Neural progenitor cell (in vitro differentiated cells): ENCODE results near the gene XPO4. TPM values are rescaled to one million over a fixed set of nuclear protein-coding genes. Genes with fewer than 3 reads are reported as not detected.

Source experiments
- DNase-seq: peaks from one replicate; pipeline ENCODE4 v3.0.0-alpha.2; 2016; ENCODE audit warnings: low spot score
- H2AFZ ChIP-seq: fragments of 200-600 bp; sonication (generic); replicated peaks from 2 replicates; pipeline ENCODE4 v1.6.1; 2016; ENCODE audit warnings: antibody characterized with exemption
- H3F3A ChIP-seq: fragments of 200-600 bp; sonication (generic); 2 replicates; pipeline ENCODE4 v1.6.1; 2016; ENCODE audit warnings: antibody characterized with exemption, low read depth
- H3K27ac ChIP-seq: fragments of 200-600 bp; sonication (generic); 2 replicates; pipeline ENCODE4 v1.5.1; 2016; ENCODE audit warnings: mild to moderate bottlenecking
- H3K27me3 ChIP-seq: fragments of 200-600 bp; sonication (generic); 2 replicates; pipeline ENCODE4 v1.6.1; 2016; ENCODE audit warnings: mild to moderate bottlenecking, moderate library complexity
- H3K36me3 ChIP-seq: fragments of 200-600 bp; sonication (generic); 2 replicates; pipeline ENCODE4 v1.5.1; 2016
- H3K4me1 ChIP-seq: fragments of 200-600 bp; sonication (generic); 2 replicates; pipeline ENCODE4 v1.6.1; 2016; ENCODE audit warnings: mixed run types
- H3K4me2 ChIP-seq: fragments of 200-600 bp; sonication (generic); 2 replicates; pipeline ENCODE4 v1.6.1; 2016
- H3K4me3 ChIP-seq: fragments of 200-600 bp; sonication (generic); 2 replicates; pipeline ENCODE4 v1.5.1; 2016
- H3K79me2 ChIP-seq: fragments of 200-600 bp; sonication (generic); 2 replicates; pipeline ENCODE4 v1.6.1; 2016; ENCODE audit warnings: low read depth
- H3K9ac ChIP-seq: fragments of 200-600 bp; sonication (generic); 2 replicates; pipeline ENCODE4 v1.6.1; 2016
- H3K9me3 ChIP-seq: fragments of 200-600 bp; sonication (generic); 2 replicates; pipeline ENCODE4 v1.5.1; 2016; ENCODE audit warnings: low read depth
- H4K20me1 ChIP-seq: fragments of 200-600 bp; sonication (generic); 2 replicates; pipeline ENCODE4 v1.6.1; 2016; ENCODE audit warnings: low read depth
- H3K27ac Mint-ChIP-seq: 3 replicates; pipeline ENCODE4 v1.8.0; 2021; ENCODE audit warnings: mixed read lengths
- H3K27me3 Mint-ChIP-seq: 2 replicates; pipeline ENCODE4 v1.8.0; 2022; ENCODE audit warnings: low read depth, mild to moderate bottlenecking, inconsistent platforms, moderate library complexity, mixed read lengths; ENCODE audit not compliant: insufficient read depth
- H3K36me3 Mint-ChIP-seq: 3 replicates; pipeline ENCODE4 v1.8.0; 2021; ENCODE audit warnings: mixed read lengths
- H3K4me1 Mint-ChIP-seq: 3 replicates; pipeline ENCODE4 v1.8.0; 2021; ENCODE audit warnings: mixed read lengths
- H3K4me3 Mint-ChIP-seq: 3 replicates; pipeline ENCODE4 v1.8.0; 2021; ENCODE audit warnings: mild to moderate bottlenecking, moderate library complexity, mixed read lengths
- H3K9me3 Mint-ChIP-seq: 3 replicates; pipeline ENCODE4 v1.8.0; 2020; ENCODE audit warnings: mixed read lengths
- EZH2 ChIP-seq: fragments of 200-600 bp; sonication (generic); IDR thresholded peaks from 2 replicates; pipeline ENCODE4 v1.6.1; 2017; ENCODE audit warnings: antibody characterized with exemption, mild to moderate bottlenecking, moderate library complexity
- EZH2phosphoT487 ChIP-seq: fragments of 200-600 bp; sonication (generic); IDR thresholded peaks from 2 replicates; pipeline ENCODE4 v1.6.1; 2017; ENCODE audit warnings: antibody characterized with exemption
- total RNA-seq: library from RNA; depleted of rRNA; stranded (reverse); fragments of >200 nt; gene quantifications from 2 replicates; pipeline ENCODE4 v1.2.3, GENCODE V29; 2015; ENCODE audit warnings: low replicate concordance
- TF ChIP-seq, protein P1 (sequence below): fragments of 200-600 bp; sonication (generic); IDR thresholded peaks from 2 replicates; pipeline ENCODE4 v1.5.1; 2017; ENCODE audit warnings: antibody characterized with exemption, mild to moderate bottlenecking

XPO4 gene
- total RNA-seq, 1 donor from 2014 or later: 44.9 TPM

DNA sequence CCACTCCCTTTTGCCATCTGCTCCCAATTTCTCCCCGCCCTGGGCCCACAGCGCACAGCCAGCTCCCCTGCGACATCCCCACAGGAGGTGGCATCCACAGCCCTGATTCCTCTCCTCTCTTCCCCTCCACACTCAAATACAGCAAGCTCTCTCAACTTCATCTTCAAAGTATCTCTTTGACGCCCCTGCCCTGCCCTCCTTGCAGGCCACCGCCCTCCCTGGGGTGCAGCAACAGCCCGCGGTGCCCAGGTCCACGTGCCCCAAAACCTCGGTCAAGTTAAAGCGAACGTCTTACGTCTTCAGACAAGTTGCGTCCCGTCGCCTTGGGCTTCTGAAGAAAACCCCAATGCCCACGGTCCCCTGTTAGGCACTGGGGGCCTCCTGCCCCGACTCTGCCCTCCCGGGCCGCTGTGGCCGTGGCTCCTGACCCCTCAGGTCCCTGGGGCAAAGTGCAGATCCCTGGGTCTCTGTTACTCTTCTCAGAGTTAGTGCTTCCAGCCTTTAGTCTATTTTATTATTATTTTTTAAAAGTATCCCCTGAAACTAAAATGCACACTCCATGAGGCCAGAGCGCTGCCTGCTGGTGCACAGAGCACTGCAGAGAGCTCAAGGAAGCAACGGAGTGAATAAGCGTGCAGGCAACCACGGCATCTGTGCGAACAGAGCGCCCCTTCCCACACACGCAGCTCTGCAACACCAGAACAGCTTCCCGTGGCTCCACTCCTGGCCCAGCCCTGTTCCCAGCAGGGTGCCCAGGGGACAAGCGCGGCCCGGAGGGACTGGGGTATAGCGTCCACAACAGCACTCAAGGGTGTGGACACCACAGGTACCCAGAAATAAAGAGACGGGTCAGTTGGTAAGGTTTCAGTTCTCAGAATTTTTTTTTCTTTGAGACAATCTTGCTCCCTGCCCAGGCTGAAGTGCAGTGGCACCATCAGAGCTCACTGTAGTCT is 172.6 kb downstream of the XPO4 start:
- Mint-ChIP-seq H3K27ac (no peak overlapping the region), H3K4me1 (peaks cover 9% of the 10 kb centered on the region)
- TF ChIP-seq EZH2 (no peak), EZH2phosphoT487 (no peak)
- TF ChIP-seq, protein P1, sequence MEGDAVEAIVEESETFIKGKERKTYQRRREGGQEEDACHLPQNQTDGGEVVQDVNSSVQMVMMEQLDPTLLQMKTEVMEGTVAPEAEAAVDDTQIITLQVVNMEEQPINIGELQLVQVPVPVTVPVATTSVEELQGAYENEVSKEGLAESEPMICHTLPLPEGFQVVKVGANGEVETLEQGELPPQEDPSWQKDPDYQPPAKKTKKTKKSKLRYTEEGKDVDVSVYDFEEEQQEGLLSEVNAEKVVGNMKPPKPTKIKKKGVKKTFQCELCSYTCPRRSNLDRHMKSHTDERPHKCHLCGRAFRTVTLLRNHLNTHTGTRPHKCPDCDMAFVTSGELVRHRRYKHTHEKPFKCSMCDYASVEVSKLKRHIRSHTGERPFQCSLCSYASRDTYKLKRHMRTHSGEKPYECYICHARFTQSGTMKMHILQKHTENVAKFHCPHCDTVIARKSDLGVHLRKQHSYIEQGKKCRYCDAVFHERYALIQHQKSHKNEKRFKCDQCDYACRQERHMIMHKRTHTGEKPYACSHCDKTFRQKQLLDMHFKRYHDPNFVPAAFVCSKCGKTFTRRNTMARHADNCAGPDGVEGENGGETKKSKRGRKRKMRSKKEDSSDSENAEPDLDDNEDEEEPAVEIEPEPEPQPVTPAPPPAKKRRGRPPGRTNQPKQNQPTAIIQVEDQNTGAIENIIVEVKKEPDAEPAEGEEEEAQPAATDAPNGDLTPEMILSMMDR: no peak

DNA sequence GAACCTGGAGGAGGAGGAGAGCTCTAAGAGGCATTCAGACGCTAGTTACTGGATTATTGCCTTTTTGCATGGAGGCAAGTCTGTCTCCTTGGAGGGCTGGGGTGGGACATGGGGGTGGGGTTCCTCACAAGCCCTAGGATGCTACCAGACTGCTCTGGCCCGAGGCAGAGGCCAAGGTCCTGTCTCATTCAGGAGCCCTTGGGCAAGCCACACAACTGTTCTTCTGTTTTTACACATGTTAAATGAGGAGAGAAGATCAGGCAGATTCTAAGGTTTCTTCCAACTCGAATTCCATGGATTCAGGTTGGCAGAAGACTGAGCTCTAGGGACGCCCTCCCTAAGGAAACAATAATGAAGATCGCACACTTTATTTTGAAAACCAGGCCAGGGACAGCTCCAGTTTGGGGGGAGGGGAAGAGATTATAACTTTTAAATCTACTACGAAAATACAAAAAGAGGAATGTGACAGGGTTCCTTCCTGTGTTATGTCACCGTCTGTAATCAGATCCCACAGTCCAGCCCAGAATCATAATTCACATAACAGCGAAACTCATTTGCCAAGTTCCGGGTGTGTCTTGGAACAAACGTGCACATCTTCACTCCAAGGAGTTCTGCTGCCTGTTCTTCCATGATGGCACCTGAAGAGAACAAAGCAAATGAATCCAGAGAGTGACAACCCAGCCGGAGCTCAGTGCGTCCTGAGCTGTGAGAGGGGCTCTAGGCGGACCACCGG is 173.8 kb downstream of the XPO4 start:
- no peak overlapping the region for H3K27ac ChIP-seq
- no peak overlapping the region for H2AFZ ChIP-seq
- no peaks in the 10 kb centered on the region for H3K9me3 ChIP-seq
- Mint-ChIP-seq H3K4me1 (peaks cover 5% of the 10 kb centered on the region), H3K27me3 (peaks cover 4% of the 10 kb centered on the region), H3K4me3 (no peak overlapping the region), H3K27ac (no peak overlapping the region), H3K9me3 (no peaks in the 10 kb centered on the region), H3K36me3 (peaks cover 7% of the 10 kb centered on the region)
- H3K27me3 ChIP-seq: no peaks in the 10 kb centered on the region
- no peak for TF ChIP-seq EZH2
- TF ChIP-seq, protein P1: no peak
- TF ChIP-seq EZH2phosphoT487: no peak
- no peaks in the 10 kb centered on the region for H4K20me1 ChIP-seq
- no peaks in the 10 kb centered on the region for H3K4me1 ChIP-seq
- no peak overlapping the region for H3K9ac ChIP-seq
- H3K4me2 ChIP-seq: no peak overlapping the region
- no peak overlapping the region for H3K4me3 ChIP-seq
- H3K79me2 ChIP-seq: no peaks in the 10 kb centered on the region
- no peak for DNase-seq
- H3K36me3 ChIP-seq: no peaks in the 10 kb centered on the region
- H3F3A ChIP-seq: no peaks in the 10 kb centered on the region

More for the DNA sequence above, 172.6 kb downstream of the XPO4 start:
- peaks cover 4% of the 10 kb centered on the region for H3K27me3 Mint-ChIP-seq
- Histone ChIP-seq H3K4me2 (no peak overlapping the region), H3K36me3 (no peaks in the 10 kb centered on the region), H3K27me3 (no peaks in the 10 kb centered on the region), H3K9ac (no peak overlapping the region), H3F3A (no peaks in the 10 kb centered on the region), H4K20me1 (no peaks in the 10 kb centered on the region), H2AFZ (no peak overlapping the region), H3K27ac (no peak overlapping the region), H3K9me3 (no peaks in the 10 kb centered on the region), H3K79me2 (no peaks in the 10 kb centered on the region), H3K4me1 (no peaks in the 10 kb centered on the region), H3K4me3 (no peak overlapping the region)
- no peaks in the 10 kb centered on the region for H3K9me3 Mint-ChIP-seq
- H3K36me3 Mint-ChIP-seq: peaks cover 7% of the 10 kb centered on the region
- no peak for DNase-seq
- H3K4me3 Mint-ChIP-seq: no peak overlapping the region

DNA sequence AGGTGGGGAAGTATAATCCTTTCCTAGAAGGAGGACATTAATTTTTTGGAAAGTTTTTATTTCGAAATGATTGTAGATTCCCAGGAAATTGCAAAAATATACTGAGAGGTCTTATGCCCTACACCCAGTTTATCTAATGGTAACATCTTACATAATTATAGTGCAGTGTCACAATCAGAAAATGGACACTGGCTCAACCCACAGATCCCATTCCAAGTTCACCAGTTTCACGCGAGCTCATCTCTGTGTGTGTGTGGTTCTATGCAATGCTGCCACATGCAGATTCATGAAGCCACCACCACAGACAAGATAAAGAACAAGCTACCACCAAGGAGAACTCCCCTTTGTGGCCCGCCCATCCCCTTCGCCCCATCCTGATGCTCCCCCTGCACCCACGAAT is 174.7 kb downstream of the XPO4 start:
- Histone ChIP-seq H3K27me3 (peaks cover 4% of the 10 kb centered on the region), H3F3A (no peaks in the 10 kb centered on the region), H3K79me2 (no peaks in the 10 kb centered on the region), H3K4me2 (no peak overlapping the region), H3K4me3 (no peak overlapping the region), H3K27ac (no peak overlapping the region), H3K9ac (no peak overlapping the region), H3K4me1 (no peaks in the 10 kb centered on the region), H2AFZ (no peak overlapping the region), H3K36me3 (no peaks in the 10 kb centered on the region), H3K9me3 (no peaks in the 10 kb centered on the region), H4K20me1 (no peaks in the 10 kb centered on the region)
- Mint-ChIP-seq H3K9me3 (peaks cover 3% of the 10 kb centered on the region), H3K4me1 (peaks cover 4% of the 10 kb centered on the region), H3K4me3 (no peak overlapping the region), H3K36me3 (peaks cover 7% of the 10 kb centered on the region), H3K27ac (no peak overlapping the region), H3K27me3 (peaks cover 4% of the 10 kb centered on the region)
- no peak for DNase-seq
- TF ChIP-seq, protein P1: no peak
- TF ChIP-seq EZH2 (no peak), EZH2phosphoT487 (no peak)

Other genes starting within 250 kb of the XPO4 start
- 1.4 and 2.6 TPM in 2 replicates for gene IL17D, start 199.0 kb downstream of the XPO4 start, total RNA-seq
- 12.3 and 13.3 TPM in 2 replicates for gene EEF1AKMT1, start 128.8 kb downstream of the XPO4 start, total RNA-seq
- 15.2 and 18.4 TPM in 2 replicates for gene LATS2, start 158.8 kb upstream of the XPO4 start, total RNA-seq
- gene SAP18, start 237.4 kb upstream of the XPO4 start, total RNA-seq: 51.0 and 101 TPM in 2 replicates